HEK293 (cell line): Measurements from ENCODE around the gene VKORC1.

Experiments
- ZBTB48 ChIP-seq: fragments of 450-650 bp; formaldehyde crosslinking; IDR thresholded peaks from 2 replicates; pipeline ENCODE4 v1.5.1; 2016; ENCODE audit warnings: missing biosample characterization, missing genetic modification characterization
- ZNF510 ChIP-seq: fragments of 450-650 bp; formaldehyde crosslinking; IDR thresholded peaks from 2 replicates; pipeline ENCODE4 v1.5.1; 2018; ENCODE audit warnings: mild to moderate bottlenecking, missing genetic modification characterization, missing biosample characterization; ENCODE audit not compliant: insufficient replicate concordance
- ZNF626 ChIP-seq: fragments of 450-650 bp; sonication (Bioruptor Pico); formaldehyde crosslinking; IDR thresholded peaks from 2 replicates; pipeline ENCODE4 v1.5.1; 2018; ENCODE audit warnings: missing biosample characterization, missing genetic modification characterization, inconsistent platforms
- TF ChIP-seq, protein P1 (sequence below): fragments of 450-650 bp; formaldehyde crosslinking; IDR thresholded peaks from 2 replicates; pipeline ENCODE4 v1.5.1; 2016; ENCODE audit warnings: missing biosample characterization, missing genetic modification characterization
- TF ChIP-seq, protein P2 (sequence below): fragments of 450-650 bp; formaldehyde crosslinking; IDR thresholded peaks from 2 replicates; pipeline ENCODE4 v1.5.1; 2016; ENCODE audit warnings: missing biosample characterization, missing genetic modification characterization
- TF ChIP-seq, protein P3 (sequence below): fragments of 450-650 bp; formaldehyde crosslinking; IDR thresholded peaks from 2 replicates; pipeline ENCODE4 v1.5.1; 2016; ENCODE audit warnings: missing biosample characterization, missing genetic modification characterization
- TF ChIP-seq, protein P4 (sequence below): IDR thresholded peaks from 2 replicates; pipeline ENCODE4 v1.6.1; 2011; ENCODE audit warnings: mild to moderate bottlenecking, low read depth, low read length, borderline replicate concordance
- TF ChIP-seq, protein P5 (sequence below): fragments of 450-650 bp; formaldehyde crosslinking; IDR thresholded peaks from 2 replicates; pipeline ENCODE4 v1.5.1; 2016; ENCODE audit warnings: missing biosample characterization, missing genetic modification characterization

DNA sequence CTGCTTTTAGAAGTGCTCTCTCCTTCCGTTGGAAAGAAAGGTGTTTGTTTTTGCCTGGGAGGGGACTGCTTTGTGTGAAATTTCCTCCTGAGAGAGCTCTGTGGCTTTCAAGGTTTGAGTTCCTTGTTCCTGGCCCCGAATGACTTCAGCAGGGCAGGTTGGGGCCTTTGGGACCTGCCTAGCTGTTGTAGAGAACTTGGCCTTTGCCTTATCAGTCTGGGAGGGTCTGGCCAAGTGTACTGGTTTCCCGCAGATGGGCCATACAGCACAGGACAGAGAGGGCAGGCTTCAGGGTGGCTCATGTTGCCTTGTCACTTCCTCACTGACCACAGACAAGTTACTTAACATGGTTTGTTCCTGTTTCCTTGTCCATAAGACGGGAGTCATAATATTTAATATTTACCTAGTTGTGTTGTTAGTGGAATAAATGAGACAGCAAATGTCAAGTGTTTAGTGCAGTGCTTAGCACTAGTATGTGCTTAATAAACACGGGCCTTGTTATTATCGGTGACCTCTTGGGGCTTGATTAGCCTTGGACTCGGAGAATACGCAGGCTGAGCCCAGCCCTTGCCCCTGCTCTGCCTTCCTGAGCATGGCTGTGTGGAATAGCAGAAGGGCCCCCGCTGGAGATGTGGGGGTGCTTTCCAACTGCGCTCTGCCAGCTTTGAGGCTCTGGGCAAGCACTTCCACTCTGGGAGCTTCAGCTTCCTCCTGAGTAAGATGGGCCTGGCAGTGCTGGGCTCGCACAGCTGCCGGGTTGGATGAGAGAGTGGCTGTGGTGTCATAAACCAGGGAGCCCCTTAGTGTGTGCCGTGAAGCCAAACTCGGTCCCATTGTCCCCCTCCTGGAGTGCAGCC, 34.3 kb upstream of the VKORC1 start:
- no peak for TF ChIP-seq ZNF510 (tag by site-specific recombination)
- no peak for TF ChIP-seq ZNF626 (tag by site-specific recombination)
- no peak for TF ChIP-seq ZBTB48 (tag by site-specific recombination)
- TF ChIP-seq, protein P1, sequence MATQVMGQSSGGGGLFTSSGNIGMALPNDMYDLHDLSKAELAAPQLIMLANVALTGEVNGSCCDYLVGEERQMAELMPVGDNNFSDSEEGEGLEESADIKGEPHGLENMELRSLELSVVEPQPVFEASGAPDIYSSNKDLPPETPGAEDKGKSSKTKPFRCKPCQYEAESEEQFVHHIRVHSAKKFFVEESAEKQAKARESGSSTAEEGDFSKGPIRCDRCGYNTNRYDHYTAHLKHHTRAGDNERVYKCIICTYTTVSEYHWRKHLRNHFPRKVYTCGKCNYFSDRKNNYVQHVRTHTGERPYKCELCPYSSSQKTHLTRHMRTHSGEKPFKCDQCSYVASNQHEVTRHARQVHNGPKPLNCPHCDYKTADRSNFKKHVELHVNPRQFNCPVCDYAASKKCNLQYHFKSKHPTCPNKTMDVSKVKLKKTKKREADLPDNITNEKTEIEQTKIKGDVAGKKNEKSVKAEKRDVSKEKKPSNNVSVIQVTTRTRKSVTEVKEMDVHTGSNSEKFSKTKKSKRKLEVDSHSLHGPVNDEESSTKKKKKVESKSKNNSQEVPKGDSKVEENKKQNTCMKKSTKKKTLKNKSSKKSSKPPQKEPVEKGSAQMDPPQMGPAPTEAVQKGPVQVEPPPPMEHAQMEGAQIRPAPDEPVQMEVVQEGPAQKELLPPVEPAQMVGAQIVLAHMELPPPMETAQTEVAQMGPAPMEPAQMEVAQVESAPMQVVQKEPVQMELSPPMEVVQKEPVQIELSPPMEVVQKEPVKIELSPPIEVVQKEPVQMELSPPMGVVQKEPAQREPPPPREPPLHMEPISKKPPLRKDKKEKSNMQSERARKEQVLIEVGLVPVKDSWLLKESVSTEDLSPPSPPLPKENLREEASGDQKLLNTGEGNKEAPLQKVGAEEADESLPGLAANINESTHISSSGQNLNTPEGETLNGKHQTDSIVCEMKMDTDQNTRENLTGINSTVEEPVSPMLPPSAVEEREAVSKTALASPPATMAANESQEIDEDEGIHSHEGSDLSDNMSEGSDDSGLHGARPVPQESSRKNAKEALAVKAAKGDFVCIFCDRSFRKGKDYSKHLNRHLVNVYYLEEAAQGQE (tag by site-specific recombination) = no peak
- TF ChIP-seq, protein P2, sequence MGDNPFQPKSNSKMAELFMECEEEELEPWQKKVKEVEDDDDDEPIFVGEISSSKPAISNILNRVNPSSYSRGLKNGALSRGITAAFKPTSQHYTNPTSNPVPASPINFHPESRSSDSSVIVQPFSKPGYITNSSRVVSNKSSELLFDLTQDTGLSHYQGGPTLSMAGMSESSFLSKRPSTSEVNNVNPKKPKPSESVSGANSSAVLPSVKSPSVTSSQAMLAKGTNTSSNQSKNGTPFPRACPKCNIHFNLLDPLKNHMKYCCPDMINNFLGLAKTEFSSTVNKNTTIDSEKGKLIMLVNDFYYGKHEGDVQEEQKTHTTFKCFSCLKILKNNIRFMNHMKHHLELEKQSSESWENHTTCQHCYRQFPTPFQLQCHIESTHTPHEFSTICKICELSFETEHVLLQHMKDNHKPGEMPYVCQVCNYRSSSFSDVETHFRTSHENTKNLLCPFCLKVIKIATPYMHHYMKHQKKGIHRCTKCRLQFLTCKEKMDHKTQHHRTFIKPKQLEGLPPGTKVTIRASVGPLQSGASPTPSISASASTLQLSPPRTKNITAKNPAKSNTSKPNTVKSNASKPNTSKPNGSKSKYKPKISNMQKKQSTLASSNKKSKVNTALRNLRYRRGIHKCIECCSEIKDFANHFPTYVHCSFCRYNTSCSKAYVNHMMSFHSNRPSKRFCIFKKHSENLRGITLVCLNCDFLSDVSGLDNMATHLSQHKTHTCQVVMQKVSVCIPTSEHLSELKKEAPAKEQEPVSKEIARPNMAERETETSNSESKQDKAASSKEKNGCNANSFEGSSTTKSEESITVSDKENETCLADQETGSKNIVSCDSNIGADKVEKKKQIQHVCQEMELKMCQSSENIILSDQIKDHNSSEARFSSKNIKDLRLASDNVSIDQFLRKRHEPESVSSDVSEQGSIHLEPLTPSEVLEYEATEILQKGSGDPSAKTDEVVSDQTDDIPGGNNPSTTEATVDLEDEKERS (tag by site-specific recombination) = no peak
- TF ChIP-seq, protein P3, sequence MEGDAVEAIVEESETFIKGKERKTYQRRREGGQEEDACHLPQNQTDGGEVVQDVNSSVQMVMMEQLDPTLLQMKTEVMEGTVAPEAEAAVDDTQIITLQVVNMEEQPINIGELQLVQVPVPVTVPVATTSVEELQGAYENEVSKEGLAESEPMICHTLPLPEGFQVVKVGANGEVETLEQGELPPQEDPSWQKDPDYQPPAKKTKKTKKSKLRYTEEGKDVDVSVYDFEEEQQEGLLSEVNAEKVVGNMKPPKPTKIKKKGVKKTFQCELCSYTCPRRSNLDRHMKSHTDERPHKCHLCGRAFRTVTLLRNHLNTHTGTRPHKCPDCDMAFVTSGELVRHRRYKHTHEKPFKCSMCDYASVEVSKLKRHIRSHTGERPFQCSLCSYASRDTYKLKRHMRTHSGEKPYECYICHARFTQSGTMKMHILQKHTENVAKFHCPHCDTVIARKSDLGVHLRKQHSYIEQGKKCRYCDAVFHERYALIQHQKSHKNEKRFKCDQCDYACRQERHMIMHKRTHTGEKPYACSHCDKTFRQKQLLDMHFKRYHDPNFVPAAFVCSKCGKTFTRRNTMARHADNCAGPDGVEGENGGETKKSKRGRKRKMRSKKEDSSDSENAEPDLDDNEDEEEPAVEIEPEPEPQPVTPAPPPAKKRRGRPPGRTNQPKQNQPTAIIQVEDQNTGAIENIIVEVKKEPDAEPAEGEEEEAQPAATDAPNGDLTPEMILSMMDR (tag by site-specific recombination) = no peak
- TF ChIP-seq, protein P4, sequence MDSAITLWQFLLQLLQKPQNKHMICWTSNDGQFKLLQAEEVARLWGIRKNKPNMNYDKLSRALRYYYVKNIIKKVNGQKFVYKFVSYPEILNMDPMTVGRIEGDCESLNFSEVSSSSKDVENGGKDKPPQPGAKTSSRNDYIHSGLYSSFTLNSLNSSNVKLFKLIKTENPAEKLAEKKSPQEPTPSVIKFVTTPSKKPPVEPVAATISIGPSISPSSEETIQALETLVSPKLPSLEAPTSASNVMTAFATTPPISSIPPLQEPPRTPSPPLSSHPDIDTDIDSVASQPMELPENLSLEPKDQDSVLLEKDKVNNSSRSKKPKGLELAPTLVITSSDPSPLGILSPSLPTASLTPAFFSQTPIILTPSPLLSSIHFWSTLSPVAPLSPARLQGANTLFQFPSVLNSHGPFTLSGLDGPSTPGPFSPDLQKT = no peak
- TF ChIP-seq, protein P5, sequence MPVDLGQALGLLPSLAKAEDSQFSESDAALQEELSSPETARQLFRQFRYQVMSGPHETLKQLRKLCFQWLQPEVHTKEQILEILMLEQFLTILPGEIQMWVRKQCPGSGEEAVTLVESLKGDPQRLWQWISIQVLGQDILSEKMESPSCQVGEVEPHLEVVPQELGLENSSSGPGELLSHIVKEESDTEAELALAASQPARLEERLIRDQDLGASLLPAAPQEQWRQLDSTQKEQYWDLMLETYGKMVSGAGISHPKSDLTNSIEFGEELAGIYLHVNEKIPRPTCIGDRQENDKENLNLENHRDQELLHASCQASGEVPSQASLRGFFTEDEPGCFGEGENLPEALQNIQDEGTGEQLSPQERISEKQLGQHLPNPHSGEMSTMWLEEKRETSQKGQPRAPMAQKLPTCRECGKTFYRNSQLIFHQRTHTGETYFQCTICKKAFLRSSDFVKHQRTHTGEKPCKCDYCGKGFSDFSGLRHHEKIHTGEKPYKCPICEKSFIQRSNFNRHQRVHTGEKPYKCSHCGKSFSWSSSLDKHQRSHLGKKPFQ (tag by site-specific recombination) = no peak
